WTC11 (cell line): ENCODE measurements around the gene TAF7.

Source experiments
- CBFB ChIP-seq: sonication (generic); formaldehyde crosslinking; IDR thresholded peaks from 2 replicates; pipeline ENCODE4 v1.8.1; 2022; ENCODE audit warnings: mild to moderate bottlenecking, low read depth, missing genetic modification reagents
- FOXJ3 ChIP-seq: sonication (generic); formaldehyde crosslinking; IDR thresholded peaks from 2 replicates; pipeline ENCODE4 v1.9.0; 2021; ENCODE audit warnings: missing genetic modification reagents, mild to moderate bottlenecking, borderline replicate concordance
- NFYB ChIP-seq: sonication (generic); formaldehyde crosslinking; conservative IDR thresholded peaks from 2 replicates; pipeline ENCODE4 v1.8.0; 2022; ENCODE audit warnings: low read depth, missing genetic modification reagents
- ZNF416 ChIP-seq: fragments of 250-450 bp; sonication (Bioruptor Pico); IDR thresholded peaks from 2 replicates; pipeline ENCODE4 v1.9.0; 2021; ENCODE audit warnings: mild to moderate bottlenecking, inconsistent platforms
- TF ChIP-seq, protein P1 (sequence below): fragments of 200-600 bp; IDR thresholded peaks from 2 replicates; pipeline ENCODE4 v1.8.0; 2022; ENCODE audit warnings: antibody characterized with exemption

DNA sequence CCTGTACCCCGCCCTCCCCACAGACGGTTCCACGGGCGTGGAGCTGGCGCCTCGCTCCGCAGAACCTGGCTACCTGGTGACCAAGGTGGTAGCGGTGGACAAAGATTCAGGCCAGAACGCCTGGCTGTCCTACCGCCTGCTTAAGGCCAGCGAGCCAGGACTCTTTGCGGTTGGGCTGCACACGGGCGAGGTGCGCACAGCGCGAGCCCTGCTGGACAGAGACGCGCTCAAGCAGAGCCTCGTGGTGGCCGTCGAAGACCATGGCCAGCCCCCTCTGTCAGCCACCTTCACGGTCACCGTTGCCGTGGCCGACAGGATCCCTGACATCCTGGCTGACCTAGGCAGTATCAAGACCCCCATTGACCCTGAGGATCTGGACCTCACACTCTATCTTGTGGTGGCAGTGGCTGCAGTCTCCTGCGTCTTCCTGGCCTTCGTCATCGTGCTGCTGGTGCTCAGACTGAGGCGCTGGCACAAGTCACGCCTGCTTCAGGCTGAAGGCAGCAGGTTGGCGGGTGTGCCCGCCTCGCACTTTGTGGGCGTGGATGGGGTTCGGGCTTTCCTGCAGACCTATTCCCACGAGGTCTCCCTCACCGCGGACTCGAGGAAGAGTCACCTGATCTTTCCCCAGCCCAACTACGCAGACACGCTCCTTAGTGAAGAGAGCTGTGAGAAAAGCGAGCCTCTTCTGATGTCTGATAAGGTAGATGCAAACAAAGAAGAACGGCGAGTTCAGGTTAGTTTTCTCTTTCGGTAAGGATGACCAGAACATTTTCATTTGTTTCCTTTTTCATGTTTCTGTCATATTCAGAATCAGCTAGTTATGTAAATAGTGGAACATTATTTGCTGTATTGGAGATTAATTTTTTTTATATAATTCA is 45.7 kb upstream of the TAF7 start:
- TF ChIP-seq, protein P1, sequence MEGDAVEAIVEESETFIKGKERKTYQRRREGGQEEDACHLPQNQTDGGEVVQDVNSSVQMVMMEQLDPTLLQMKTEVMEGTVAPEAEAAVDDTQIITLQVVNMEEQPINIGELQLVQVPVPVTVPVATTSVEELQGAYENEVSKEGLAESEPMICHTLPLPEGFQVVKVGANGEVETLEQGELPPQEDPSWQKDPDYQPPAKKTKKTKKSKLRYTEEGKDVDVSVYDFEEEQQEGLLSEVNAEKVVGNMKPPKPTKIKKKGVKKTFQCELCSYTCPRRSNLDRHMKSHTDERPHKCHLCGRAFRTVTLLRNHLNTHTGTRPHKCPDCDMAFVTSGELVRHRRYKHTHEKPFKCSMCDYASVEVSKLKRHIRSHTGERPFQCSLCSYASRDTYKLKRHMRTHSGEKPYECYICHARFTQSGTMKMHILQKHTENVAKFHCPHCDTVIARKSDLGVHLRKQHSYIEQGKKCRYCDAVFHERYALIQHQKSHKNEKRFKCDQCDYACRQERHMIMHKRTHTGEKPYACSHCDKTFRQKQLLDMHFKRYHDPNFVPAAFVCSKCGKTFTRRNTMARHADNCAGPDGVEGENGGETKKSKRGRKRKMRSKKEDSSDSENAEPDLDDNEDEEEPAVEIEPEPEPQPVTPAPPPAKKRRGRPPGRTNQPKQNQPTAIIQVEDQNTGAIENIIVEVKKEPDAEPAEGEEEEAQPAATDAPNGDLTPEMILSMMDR = no peak
- no peak for TF ChIP-seq NFYB (CRISPR knock-in tag)
- TF ChIP-seq ZNF416 (CRISPR knock-in tag) = no peak
- no peak for TF ChIP-seq FOXJ3 (CRISPR knock-in tag)
- no peak for TF ChIP-seq CBFB (CRISPR knock-in tag)
